Nephron (organoid): ENCODE data around the gene PDCD7.

Source experiments
- H3K27ac Mint-ChIP-seq, 3 experiments: 2 replicates each; pipeline ENCODE4 v1.8.0; 2020; ENCODE audit warnings: mixed read lengths in 3 of 3, mild to moderate bottlenecking in 2 of 3, moderate library complexity in 1 of 3
- H3K27me3 Mint-ChIP-seq: 2 replicates; pipeline ENCODE4 v1.8.0; 2021; ENCODE audit warnings: low read depth, mild to moderate bottlenecking, moderate library complexity, mixed read lengths
- H3K36me3 Mint-ChIP-seq: 2 replicates; pipeline ENCODE4 v1.8.0; 2020; ENCODE audit warnings: low read depth, mixed read lengths
- H3K4me1 Mint-ChIP-seq: 2 replicates; pipeline ENCODE4 v1.8.0; 2020; ENCODE audit warnings: mixed read lengths
- H3K4me3 Mint-ChIP-seq, 3 experiments: 2 replicates each; pipeline ENCODE4 v1.8.0; 2020; ENCODE audit warnings: mild to moderate bottlenecking in 3 of 3, mixed read lengths in 3 of 3, moderate library complexity in 2 of 3
- H3K9me3 Mint-ChIP-seq: 2 replicates; pipeline ENCODE4 v1.8.0; 2020; ENCODE audit warnings: mixed read lengths
- TF ChIP-seq, protein P1 (sequence below), 3 experiments: fragments of 200-600 bp; sonication (generic); IDR thresholded peaks; one replicate each; pipeline ENCODE4 v1.5.0; 2021; ENCODE audit warnings: antibody characterized with exemption in 3 of 3; ENCODE audit not compliant: unreplicated experiment in 3 of 3

Gene PDCD7

DNA sequence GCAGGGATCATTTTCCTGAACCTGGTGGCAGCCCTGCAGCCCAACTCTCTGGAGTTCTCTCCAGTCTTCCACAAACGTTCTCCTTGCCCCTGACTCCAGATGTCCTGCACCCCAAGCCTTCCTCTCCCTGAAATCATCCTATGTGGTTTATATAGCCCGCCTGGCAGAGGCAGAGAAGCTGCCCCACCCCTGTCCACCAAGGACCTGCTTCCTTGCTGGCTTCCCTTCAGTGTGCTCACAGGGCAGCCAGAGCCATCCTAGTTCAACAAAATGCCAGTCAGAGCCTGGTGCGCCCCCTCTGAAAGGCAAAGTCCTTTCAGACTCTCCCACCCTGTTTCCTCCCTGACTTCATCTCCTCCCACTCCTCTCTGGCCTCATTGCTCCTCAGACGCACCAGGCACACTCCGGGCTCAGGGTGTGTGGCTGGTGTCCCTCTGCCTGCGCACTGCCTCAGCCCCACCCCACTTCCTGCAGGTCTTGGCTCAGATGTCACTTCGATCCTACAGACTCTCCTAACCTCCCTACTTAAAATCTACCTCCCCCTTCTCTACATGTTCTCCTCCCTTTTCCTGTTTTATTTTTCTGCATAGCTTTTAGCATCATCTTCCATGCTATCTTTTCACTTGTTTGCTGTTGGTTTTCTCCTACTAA lies 51.2 kb downstream of the PDCD7 start:
- Mint-ChIP-seq H3K9me3 (no peaks in the 10 kb centered on the region), H3K27ac (peak overlapping the region; percentile 90 to 98 (median 96)), H3K36me3 (no peaks in the 10 kb centered on the region), H3K4me3 (peak overlapping the region; percentile 23 to 69 (median 54)), H3K27me3 (peaks cover 17% of the 10 kb centered on the region), H3K4me1 (peaks cover 80% of the 10 kb centered on the region)
- TF ChIP-seq, protein P1, sequence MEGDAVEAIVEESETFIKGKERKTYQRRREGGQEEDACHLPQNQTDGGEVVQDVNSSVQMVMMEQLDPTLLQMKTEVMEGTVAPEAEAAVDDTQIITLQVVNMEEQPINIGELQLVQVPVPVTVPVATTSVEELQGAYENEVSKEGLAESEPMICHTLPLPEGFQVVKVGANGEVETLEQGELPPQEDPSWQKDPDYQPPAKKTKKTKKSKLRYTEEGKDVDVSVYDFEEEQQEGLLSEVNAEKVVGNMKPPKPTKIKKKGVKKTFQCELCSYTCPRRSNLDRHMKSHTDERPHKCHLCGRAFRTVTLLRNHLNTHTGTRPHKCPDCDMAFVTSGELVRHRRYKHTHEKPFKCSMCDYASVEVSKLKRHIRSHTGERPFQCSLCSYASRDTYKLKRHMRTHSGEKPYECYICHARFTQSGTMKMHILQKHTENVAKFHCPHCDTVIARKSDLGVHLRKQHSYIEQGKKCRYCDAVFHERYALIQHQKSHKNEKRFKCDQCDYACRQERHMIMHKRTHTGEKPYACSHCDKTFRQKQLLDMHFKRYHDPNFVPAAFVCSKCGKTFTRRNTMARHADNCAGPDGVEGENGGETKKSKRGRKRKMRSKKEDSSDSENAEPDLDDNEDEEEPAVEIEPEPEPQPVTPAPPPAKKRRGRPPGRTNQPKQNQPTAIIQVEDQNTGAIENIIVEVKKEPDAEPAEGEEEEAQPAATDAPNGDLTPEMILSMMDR (IDR thresholded peaks at IDR 0.05; ENCODE audit: unreplicated experiment in 3 of 3), result no peak

DNA sequence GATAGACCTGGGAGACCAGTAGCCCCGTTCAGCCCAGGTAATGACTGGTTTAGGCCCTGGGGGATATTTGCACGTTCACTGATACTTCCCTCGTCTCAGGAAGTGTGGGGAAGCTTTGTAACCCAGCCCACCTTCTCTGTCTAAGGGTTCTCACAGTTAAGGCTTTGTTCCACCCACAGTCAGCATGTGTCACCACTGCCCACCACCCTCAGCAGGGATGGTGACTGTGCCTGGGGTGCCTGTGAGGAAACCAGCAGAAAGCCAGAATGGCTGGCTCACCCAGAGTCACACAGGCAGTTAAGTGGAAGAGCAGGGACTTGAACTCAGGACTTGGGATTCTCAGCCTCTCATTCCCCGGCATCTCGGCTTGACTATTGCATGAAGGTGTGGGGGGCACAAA lies 51.9 kb downstream of the PDCD7 start:
- Mint-ChIP-seq H3K4me3 (no peak overlapping the region), H3K27ac (peak overlapping the region; percentile 90 to 98 (median 96)), H3K27me3 (peaks cover 17% of the 10 kb centered on the region), H3K9me3 (no peaks in the 10 kb centered on the region), H3K36me3 (no peaks in the 10 kb centered on the region), H3K4me1 (peaks cover 73% of the 10 kb centered on the region)
- TF ChIP-seq, protein P1 (IDR thresholded peaks at IDR 0.05; ENCODE audit: unreplicated experiment in 3 of 3), result no peak

DNA sequence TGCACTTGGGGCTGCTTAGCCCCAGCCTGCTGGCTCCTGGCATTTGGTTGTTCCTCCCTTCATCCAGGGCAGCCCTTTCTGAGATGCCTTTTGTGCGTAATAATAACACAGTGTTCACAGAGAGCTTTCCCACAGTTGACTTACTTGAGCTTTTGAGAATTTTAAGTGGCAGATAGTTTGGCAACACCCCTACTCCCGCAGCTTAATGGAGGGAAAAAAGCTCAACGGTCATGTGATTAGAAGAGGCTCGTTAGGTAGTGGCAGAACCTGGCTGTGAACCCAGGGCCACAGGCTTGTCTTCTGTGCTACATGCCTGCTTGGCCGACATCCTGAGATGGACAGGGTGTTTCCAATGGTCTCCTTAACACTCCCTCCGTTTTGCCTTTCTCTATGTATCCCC lies 52.3 kb downstream of the PDCD7 start:
- Mint-ChIP-seq H3K27ac (peak overlapping the region; percentile 72 to 98 (median 96)), H3K9me3 (no peaks in the 10 kb centered on the region), H3K27me3 (peaks cover 17% of the 10 kb centered on the region), H3K4me3 (no peak overlapping the region), H3K36me3 (no peaks in the 10 kb centered on the region), H3K4me1 (peaks cover 74% of the 10 kb centered on the region)
- TF ChIP-seq, protein P1 (IDR thresholded peaks at IDR 0.05; ENCODE audit: unreplicated experiment in 3 of 3), result no peak

DNA sequence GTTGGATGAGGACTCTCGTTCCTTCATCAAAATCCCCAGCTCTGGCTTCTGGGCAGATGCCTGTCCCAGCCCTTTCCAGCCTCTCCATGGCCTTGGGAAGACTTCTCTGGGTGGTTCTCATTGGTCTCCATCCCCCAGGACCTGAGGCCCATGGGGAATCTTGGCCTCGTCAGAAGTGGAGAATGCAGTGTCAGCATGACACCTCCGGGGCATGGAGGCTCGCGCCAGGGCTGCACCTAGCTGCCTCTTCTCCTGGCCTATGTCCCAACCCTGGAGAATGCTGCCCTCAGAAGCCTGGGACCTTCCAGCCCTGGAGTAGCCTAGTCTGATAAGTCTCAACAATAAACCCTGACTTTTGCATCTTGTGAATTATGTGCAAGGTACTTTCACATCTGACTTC lies 54.0 kb downstream of the PDCD7 start:
- TF ChIP-seq, protein P1 (IDR thresholded peaks at IDR 0.05; ENCODE audit: unreplicated experiment in 3 of 3), result no peak
- H3K4me1 Mint-ChIP-seq, result peaks cover 68% of the 10 kb centered on the region
- H3K4me3 Mint-ChIP-seq, result no peak overlapping the region
- peaks cover 17% of the 10 kb centered on the region for H3K27me3 Mint-ChIP-seq
- peak overlapping the region in 1 of 3 experiments; percentile 84 for H3K27ac Mint-ChIP-seq
- H3K36me3 Mint-ChIP-seq, result no peaks in the 10 kb centered on the region
- H3K9me3 Mint-ChIP-seq, result no peaks in the 10 kb centered on the region

DNA sequence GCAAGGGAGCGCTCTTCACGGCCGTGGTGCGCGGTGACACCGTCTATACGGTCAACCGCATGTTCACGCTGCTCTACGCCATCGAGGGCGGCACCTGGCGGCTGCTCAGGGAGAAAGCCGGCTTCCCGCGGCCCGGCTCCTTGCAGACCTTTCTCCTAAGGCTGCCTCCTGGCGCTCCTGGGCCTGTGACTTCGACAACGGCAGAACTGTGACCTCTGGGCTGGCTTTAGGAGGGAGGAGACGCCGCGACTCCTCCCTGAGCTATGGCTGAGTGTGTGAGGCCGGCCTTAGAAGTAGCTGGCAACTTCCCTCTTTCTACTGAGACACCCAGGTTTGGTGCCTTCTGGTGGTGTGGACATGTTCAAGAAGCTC lies 55.6 kb downstream of the PDCD7 start:
- peak overlapping the region; percentile 70 to 84 (median 81) for H3K27ac Mint-ChIP-seq
- TF ChIP-seq, protein P1 (IDR thresholded peaks at IDR 0.05; ENCODE audit: unreplicated experiment in 3 of 3), result peak; percentile 31 to 50 (median 34)
- H3K4me1 Mint-ChIP-seq, result peaks cover 52% of the 10 kb centered on the region
- H3K27me3 Mint-ChIP-seq, result peaks cover 13% of the 10 kb centered on the region
- no peak overlapping the region for H3K4me3 Mint-ChIP-seq
- H3K9me3 Mint-ChIP-seq, result no peaks in the 10 kb centered on the region
- no peaks in the 10 kb centered on the region for H3K36me3 Mint-ChIP-seq
